ENCODE data around the gene TCF4. TPM values are rescaled to one million over a fixed set of nuclear protein-coding genes. Genes with fewer than 3 reads are reported as not detected.

The TCF4 gene
- total RNA-seq, 1 experiment from 2014 or later: 104 TPM

DNA sequence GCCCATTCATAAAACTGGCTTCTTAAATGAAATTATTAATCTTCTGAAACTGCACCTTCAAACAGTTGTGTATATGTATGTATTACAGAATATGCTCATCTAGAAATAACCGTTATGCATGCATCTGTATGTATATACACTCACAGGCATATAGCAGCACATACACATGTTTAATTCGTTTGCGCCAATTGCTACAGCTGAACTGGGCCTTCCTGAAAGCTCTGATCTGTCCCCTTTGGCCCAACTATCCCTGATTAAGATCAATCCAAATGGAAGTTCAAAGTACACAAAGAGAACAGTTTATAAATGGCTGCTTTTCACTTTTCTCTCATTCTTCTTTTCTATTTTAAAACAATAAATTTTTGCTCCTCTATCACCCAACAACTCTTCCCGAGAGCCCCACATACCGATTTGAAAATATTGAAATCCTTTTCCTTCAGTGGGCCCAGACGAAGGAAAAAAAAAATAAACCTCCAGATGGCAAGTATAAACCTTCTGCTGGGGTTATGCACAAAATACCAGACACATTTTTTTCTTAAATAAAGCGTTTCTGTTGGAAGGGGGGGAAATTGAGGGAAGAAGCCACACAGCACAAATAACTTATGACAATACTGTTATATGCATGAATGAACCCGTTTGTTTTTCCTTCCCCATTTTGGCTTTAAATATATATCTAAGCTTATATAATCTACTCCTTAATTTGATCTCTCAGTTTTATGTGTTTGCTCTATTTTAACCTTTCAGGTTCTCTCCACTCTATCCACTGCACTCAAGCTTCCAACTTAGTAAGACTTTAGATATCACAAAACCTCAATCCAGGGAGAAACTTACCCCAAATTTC lies 267.3 kb downstream of the TCF4 start (continued):
- TF ChIP-seq ZNF423 (CRISPR knock-in tag; IDR thresholded peaks at IDR 0.05) (no peak), GTF2I (CRISPR knock-in tag; conservative IDR thresholded peaks at IDR 0.05) (no peak), CBFB (CRISPR knock-in tag; IDR thresholded peaks at IDR 0.05; ENCODE audit: low read depth) (no peak), ELF4 (CRISPR knock-in tag; IDR thresholded peaks at IDR 0.05; ENCODE audit: low read depth) (no peak)
- TF ChIP-seq, protein P1, sequence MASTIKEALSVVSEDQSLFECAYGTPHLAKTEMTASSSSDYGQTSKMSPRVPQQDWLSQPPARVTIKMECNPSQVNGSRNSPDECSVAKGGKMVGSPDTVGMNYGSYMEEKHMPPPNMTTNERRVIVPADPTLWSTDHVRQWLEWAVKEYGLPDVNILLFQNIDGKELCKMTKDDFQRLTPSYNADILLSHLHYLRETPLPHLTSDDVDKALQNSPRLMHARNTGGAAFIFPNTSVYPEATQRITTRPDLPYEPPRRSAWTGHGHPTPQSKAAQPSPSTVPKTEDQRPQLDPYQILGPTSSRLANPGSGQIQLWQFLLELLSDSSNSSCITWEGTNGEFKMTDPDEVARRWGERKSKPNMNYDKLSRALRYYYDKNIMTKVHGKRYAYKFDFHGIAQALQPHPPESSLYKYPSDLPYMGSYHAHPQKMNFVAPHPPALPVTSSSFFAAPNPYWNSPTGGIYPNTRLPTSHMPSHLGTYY (CRISPR knock-in tag; IDR thresholded peaks at IDR 0.05): no peak

DNA sequence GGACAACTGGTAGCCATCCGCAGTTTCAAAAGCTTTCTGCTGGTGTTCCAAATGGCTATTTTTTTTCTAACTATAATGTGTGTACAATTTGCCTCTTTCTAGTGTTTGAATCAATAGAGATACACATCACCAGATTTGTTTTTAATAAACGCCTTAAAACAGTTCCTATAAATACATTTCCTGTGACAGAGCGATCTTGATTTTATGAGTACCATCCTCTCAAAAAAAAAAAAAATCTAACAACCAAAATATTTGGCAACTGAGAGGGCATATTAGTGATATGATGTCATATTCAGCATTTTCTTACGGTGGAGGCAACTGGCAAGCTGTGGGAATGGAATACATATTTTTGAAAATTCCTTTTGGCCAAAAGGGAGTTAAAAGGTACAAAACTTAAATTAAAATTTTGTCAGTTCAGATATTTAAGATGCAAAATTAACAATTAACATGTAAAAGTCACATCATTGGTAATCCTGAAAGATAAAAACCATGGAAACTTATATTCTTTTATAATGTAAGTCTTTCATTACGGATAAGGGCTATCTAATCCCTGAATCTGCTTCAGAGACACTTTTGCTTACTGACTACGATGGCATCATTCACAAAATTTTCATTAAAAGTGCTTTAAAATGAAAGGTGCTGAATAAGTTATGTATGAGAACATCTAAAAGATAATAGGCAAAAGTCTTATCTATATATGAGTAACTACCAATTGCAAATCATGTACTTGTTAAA lies 268.4 kb downstream of the TCF4 start:
- Mint-ChIP-seq H3K36me3 (no peaks in the 10 kb centered on the region), H3K4me3 (no peak overlapping the region), H3K9me3 (no peaks in the 10 kb centered on the region), H3K27ac (no peak overlapping the region), H3K4me1 (peaks cover 74% of the 10 kb centered on the region), H3K27me3 (ENCODE audit: low read depth) (no peaks in the 10 kb centered on the region)
- no peak for TF ChIP-seq NR2C2 (CRISPR knock-in tag; IDR thresholded peaks at IDR 0.05)
- TF ChIP-seq ZNF232 (CRISPR knock-in tag; IDR thresholded peaks at IDR 0.05): no peak
- TF ChIP-seq ZNF219 (CRISPR knock-in tag; IDR thresholded peaks at IDR 0.05; ENCODE audit: borderline replicate concordance): no peak
- TF ChIP-seq ZNF317 (CRISPR knock-in tag; IDR thresholded peaks at IDR 0.05; ENCODE audit: borderline replicate concordance, low read depth): no peak
- no peak for TF ChIP-seq TCF7 (CRISPR knock-in tag; IDR thresholded peaks at IDR 0.05; ENCODE audit: low read depth)
- no peak for TF ChIP-seq CBFB (CRISPR knock-in tag; IDR thresholded peaks at IDR 0.05; ENCODE audit: low read depth)
- no peak for TF ChIP-seq EMX1 (CRISPR knock-in tag; IDR thresholded peaks at IDR 0.05)
- TF ChIP-seq, protein P2, sequence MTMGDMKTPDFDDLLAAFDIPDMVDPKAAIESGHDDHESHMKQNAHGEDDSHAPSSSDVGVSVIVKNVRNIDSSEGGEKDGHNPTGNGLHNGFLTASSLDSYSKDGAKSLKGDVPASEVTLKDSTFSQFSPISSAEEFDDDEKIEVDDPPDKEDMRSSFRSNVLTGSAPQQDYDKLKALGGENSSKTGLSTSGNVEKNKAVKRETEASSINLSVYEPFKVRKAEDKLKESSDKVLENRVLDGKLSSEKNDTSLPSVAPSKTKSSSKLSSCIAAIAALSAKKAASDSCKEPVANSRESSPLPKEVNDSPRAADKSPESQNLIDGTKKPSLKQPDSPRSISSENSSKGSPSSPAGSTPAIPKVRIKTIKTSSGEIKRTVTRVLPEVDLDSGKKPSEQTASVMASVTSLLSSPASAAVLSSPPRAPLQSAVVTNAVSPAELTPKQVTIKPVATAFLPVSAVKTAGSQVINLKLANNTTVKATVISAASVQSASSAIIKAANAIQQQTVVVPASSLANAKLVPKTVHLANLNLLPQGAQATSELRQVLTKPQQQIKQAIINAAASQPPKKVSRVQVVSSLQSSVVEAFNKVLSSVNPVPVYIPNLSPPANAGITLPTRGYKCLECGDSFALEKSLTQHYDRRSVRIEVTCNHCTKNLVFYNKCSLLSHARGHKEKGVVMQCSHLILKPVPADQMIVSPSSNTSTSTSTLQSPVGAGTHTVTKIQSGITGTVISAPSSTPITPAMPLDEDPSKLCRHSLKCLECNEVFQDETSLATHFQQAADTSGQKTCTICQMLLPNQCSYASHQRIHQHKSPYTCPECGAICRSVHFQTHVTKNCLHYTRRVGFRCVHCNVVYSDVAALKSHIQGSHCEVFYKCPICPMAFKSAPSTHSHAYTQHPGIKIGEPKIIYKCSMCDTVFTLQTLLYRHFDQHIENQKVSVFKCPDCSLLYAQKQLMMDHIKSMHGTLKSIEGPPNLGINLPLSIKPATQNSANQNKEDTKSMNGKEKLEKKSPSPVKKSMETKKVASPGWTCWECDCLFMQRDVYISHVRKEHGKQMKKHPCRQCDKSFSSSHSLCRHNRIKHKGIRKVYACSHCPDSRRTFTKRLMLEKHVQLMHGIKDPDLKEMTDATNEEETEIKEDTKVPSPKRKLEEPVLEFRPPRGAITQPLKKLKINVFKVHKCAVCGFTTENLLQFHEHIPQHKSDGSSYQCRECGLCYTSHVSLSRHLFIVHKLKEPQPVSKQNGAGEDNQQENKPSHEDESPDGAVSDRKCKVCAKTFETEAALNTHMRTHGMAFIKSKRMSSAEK (CRISPR knock-in tag; IDR thresholded peaks at IDR 0.05; ENCODE audit: borderline replicate concordance): no peak
- TF ChIP-seq, protein P3, sequence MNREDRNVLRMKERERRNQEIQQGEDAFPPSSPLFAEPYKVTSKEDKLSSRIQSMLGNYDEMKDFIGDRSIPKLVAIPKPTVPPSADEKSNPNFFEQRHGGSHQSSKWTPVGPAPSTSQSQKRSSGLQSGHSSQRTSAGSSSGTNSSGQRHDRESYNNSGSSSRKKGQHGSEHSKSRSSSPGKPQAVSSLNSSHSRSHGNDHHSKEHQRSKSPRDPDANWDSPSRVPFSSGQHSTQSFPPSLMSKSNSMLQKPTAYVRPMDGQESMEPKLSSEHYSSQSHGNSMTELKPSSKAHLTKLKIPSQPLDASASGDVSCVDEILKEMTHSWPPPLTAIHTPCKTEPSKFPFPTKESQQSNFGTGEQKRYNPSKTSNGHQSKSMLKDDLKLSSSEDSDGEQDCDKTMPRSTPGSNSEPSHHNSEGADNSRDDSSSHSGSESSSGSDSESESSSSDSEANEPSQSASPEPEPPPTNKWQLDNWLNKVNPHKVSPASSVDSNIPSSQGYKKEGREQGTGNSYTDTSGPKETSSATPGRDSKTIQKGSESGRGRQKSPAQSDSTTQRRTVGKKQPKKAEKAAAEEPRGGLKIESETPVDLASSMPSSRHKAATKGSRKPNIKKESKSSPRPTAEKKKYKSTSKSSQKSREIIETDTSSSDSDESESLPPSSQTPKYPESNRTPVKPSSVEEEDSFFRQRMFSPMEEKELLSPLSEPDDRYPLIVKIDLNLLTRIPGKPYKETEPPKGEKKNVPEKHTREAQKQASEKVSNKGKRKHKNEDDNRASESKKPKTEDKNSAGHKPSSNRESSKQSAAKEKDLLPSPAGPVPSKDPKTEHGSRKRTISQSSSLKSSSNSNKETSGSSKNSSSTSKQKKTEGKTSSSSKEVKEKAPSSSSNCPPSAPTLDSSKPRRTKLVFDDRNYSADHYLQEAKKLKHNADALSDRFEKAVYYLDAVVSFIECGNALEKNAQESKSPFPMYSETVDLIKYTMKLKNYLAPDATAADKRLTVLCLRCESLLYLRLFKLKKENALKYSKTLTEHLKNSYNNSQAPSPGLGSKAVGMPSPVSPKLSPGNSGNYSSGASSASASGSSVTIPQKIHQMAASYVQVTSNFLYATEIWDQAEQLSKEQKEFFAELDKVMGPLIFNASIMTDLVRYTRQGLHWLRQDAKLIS (CRISPR knock-in tag; IDR thresholded peaks at IDR 0.05; ENCODE audit: borderline replicate concordance): no peak
- TF ChIP-seq, protein P4, sequence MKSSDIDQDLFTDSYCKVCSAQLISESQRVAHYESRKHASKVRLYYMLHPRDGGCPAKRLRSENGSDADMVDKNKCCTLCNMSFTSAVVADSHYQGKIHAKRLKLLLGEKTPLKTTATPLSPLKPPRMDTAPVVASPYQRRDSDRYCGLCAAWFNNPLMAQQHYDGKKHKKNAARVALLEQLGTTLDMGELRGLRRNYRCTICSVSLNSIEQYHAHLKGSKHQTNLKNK (CRISPR knock-in tag; IDR thresholded peaks at IDR 0.05): no peak
- TF ChIP-seq MXD4 (CRISPR knock-in tag; IDR thresholded peaks at IDR 0.05; ENCODE audit: borderline replicate concordance): no peak
- TF ChIP-seq, protein P5, sequence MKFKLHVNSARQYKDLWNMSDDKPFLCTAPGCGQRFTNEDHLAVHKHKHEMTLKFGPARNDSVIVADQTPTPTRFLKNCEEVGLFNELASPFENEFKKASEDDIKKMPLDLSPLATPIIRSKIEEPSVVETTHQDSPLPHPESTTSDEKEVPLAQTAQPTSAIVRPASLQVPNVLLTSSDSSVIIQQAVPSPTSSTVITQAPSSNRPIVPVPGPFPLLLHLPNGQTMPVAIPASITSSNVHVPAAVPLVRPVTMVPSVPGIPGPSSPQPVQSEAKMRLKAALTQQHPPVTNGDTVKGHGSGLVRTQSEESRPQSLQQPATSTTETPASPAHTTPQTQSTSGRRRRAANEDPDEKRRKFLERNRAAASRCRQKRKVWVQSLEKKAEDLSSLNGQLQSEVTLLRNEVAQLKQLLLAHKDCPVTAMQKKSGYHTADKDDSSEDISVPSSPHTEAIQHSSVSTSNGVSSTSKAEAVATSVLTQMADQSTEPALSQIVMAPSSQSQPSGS (CRISPR knock-in tag; IDR thresholded peaks at IDR 0.05; ENCODE audit: borderline replicate concordance, low read depth): no peak
- TF ChIP-seq ZNF121 (CRISPR knock-in tag; IDR thresholded peaks at IDR 0.05): no peak
- TF ChIP-seq, protein P6, sequence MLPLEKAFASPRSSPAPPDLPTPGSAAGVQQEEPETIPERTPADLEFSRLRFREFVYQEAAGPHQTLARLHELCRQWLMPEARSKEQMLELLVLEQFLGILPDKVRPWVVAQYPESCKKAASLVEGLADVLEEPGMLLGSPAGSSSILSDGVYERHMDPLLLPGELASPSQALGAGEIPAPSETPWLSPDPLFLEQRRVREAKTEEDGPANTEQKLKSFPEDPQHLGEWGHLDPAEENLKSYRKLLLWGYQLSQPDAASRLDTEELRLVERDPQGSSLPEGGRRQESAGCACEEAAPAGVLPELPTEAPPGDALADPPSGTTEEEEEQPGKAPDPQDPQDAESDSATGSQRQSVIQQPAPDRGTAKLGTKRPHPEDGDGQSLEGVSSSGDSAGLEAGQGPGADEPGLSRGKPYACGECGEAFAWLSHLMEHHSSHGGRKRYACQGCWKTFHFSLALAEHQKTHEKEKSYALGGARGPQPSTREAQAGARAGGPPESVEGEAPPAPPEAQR (CRISPR knock-in tag; IDR thresholded peaks at IDR 0.05): no peak
- TF ChIP-seq GRHL2 (CRISPR knock-in tag; IDR thresholded peaks at IDR 0.05; ENCODE audit: insufficient replicate concordance, severe bottlenecking): no peak
- no peak for TF ChIP-seq OVOL2 (CRISPR knock-in tag; IDR thresholded peaks at IDR 0.05; ENCODE audit: borderline replicate concordance)
- no peak for ATAC-seq
- POLR2A ChIA-PET: no interaction called here
- CTCF ChIA-PET: no interaction called here
- no peak for DNase-seq (ENCODE audit: low spot score)

Measured in WTC11 (cell line).